CD14-positive monocyte (primary cell): ENCODE measurements around the gene MEOX1. TPM values are rescaled to one million over a fixed set of nuclear protein-coding genes. Genes with fewer than 3 reads are reported as not detected.

Experiments used
- DNase-seq, 3 donors: peaks; one replicate each; pipeline ENCODE4 v3.0.0-alpha.2; 2011 to 2022
- H2AFZ ChIP-seq: 2 replicates; pipeline ENCODE4 v1.6.0; 2012; ENCODE audit warnings: mild to moderate bottlenecking, low read depth, low read length, inconsistent platforms; ENCODE audit not compliant: insufficient read depth, poor library complexity, severe bottlenecking
- H3K27ac ChIP-seq, 2 donors: 1 replicate in 1 of 2; 2 replicates in 1 of 2; pipeline ENCODE4 v1.5.1; 2012 to 2013; ENCODE audit warnings: low read length in 2 of 2, control low read depth in 1 of 2, inconsistent platforms in 1 of 2, low read depth in 1 of 2, mild to moderate bottlenecking in 1 of 2
- H3K27me3 ChIP-seq, 2 donors: one replicate each; pipeline versions ENCODE4 v1.6.0 to v1.6.1; 2011 to 2013; ENCODE audit warnings: low read length in 2 of 2; ENCODE audit not compliant: control insufficient read depth in 2 of 2, insufficient read depth in 2 of 2
- H3K36me3 ChIP-seq, 2 donors: replicated peaks in 1 of 2; 1 replicate in 1 of 2; 2 replicates in 1 of 2; pipeline versions ENCODE4 v1.5.1 to v1.6.1; 2012 to 2013; ENCODE audit warnings: low read length in 2 of 2, control low read depth in 1 of 2, inconsistent platforms in 1 of 2, mild to moderate bottlenecking in 1 of 2; ENCODE audit not compliant: insufficient read depth in 2 of 2, control insufficient read depth in 1 of 2
- H3K4me1 ChIP-seq, 2 donors: 1 replicate in 1 of 2; 2 replicates in 1 of 2; pipeline versions ENCODE4 v1.5.1 to v1.6.1; 2012 to 2013; ENCODE audit warnings: low read length in 2 of 2, control low read depth in 1 of 2, inconsistent platforms in 1 of 2, mild to moderate bottlenecking in 1 of 2, moderate library complexity in 1 of 2; ENCODE audit not compliant: insufficient read depth in 2 of 2, control insufficient read depth in 1 of 2
- H3K4me2 ChIP-seq: replicated peaks from 2 replicates; pipeline ENCODE3; 2012; ENCODE audit warnings: low read length, moderate library complexity, mild to moderate bottlenecking; ENCODE audit not compliant: poor library complexity, severe bottlenecking; ENCODE audit errors: extremely low read depth
- H3K4me3 ChIP-seq, 3 experiments: fragments of 200-600 bp in 1 of 3; sonication (generic) in 1 of 3; replicated peaks in 1 of 3; 1 replicate in 2 of 3; 2 replicates in 1 of 3; pipeline ENCODE4 v1.5.1; 2011 to 2013; ENCODE audit warnings: low read length in 3 of 3, mild to moderate bottlenecking in 3 of 3, control low read depth in 2 of 3, low read depth in 2 of 3, inconsistent platforms in 1 of 3, moderate library complexity in 1 of 3
- H3K79me2 ChIP-seq: 2 replicates; pipeline ENCODE4 v1.6.0; 2012; ENCODE audit warnings: mild to moderate bottlenecking, control low read depth, inconsistent platforms, low read length, moderate library complexity; ENCODE audit not compliant: insufficient read depth
- H3K9ac ChIP-seq: 2 replicates; pipeline ENCODE4 v1.6.0; 2017; ENCODE audit warnings: low read length, mild to moderate bottlenecking; ENCODE audit not compliant: insufficient read depth, poor library complexity, severe bottlenecking
- H3K9me3 ChIP-seq, 2 donors: replicated peaks in 1 of 2; 1 replicate in 1 of 2; 2 replicates in 1 of 2; pipeline versions ENCODE4 v1.5.1 to v1.6.1; 2012 to 2013; ENCODE audit warnings: low read length in 2 of 2, control low read depth in 1 of 2; ENCODE audit not compliant: control insufficient read depth in 1 of 2, insufficient read depth in 1 of 2
- H4K20me1 ChIP-seq: 2 replicates; pipeline ENCODE4 v1.6.0; 2012; ENCODE audit warnings: mild to moderate bottlenecking, low read length, control low read depth, moderate library complexity; ENCODE audit not compliant: insufficient read depth
- H3K27ac Mint-ChIP-seq, 7 donors: one replicate each; pipeline ENCODE4 v1.8.0; 2020; ENCODE audit warnings: mild to moderate bottlenecking in 7 of 7, mixed read lengths in 7 of 7, moderate library complexity in 6 of 7, inconsistent platforms in 2 of 7
- H3K27me3 Mint-ChIP-seq, 3 donors: one replicate each; pipeline ENCODE4 v1.8.0; 2021 to 2022; ENCODE audit warnings: low read depth in 3 of 3, mild to moderate bottlenecking in 3 of 3, mixed read lengths in 3 of 3, moderate library complexity in 3 of 3, inconsistent platforms in 1 of 3
- H3K36me3 Mint-ChIP-seq, 2 donors: one replicate each; pipeline ENCODE4 v1.8.0; 2020; ENCODE audit warnings: mixed read lengths in 2 of 2, inconsistent platforms in 1 of 2, mild to moderate bottlenecking in 1 of 2
- H3K4me1 Mint-ChIP-seq: one replicate; pipeline ENCODE4 v1.8.0; 2020; ENCODE audit warnings: mild to moderate bottlenecking, mixed read lengths
- H3K4me3 Mint-ChIP-seq, 2 donors: one replicate each; pipeline ENCODE4 v1.8.0; 2020; ENCODE audit warnings: mild to moderate bottlenecking in 2 of 2, mixed read lengths in 2 of 2, moderate library complexity in 1 of 2
- H3K9me3 Mint-ChIP-seq, 7 donors: one replicate each; pipeline ENCODE4 v1.8.0; 2020 to 2022; ENCODE audit warnings: mixed read lengths in 7 of 7, mild to moderate bottlenecking in 6 of 7, moderate library complexity in 6 of 7, inconsistent platforms in 2 of 7
- WGBS: methylation state at CpG from one replicate; pipeline ENCODE4 v1.1.5; 2013; ENCODE audit warnings: missing lambda C conversion rate; ENCODE audit not compliant: insufficient coverage; 5-methylcytosine and 5-hydroxymethylcytosine counted together
- intact Hi-C, 2 donors: fragments of 100-400 bp; cut with micrococcal nuclease; formaldehyde crosslinking; loops; one replicate each; pipeline versions ENCODE4 v1.15.0 to v1.15.1; 2023
- polyA plus RNA-seq, 3 donors: library from polyadenylated mRNA; depleted of rRNA in 1 of 3; unstranded in 2 of 3; stranded (reverse) in 1 of 3; fragments of 300-500 nt in 2 of 3; fragments of >200 nt in 1 of 3; fragmentation: Illumina TruSeq in 2 of 3; gene quantifications; 1 replicate in 2 of 3; 2 replicates in 1 of 3; pipeline ENCODE4 v1.2.3, GENCODE V29; 2012 to 2021
- TF ChIP-seq, protein P1 (sequence below): fragments of 200-600 bp; IDR thresholded peaks from one replicate; pipeline ENCODE4 v1.8.0; 2022; ENCODE audit warnings: antibody characterized with exemption, mild to moderate bottlenecking

The MEOX1 gene
- polyA plus RNA-seq, 3 donors: 0.06 TPM; not detected in 2

DNA sequence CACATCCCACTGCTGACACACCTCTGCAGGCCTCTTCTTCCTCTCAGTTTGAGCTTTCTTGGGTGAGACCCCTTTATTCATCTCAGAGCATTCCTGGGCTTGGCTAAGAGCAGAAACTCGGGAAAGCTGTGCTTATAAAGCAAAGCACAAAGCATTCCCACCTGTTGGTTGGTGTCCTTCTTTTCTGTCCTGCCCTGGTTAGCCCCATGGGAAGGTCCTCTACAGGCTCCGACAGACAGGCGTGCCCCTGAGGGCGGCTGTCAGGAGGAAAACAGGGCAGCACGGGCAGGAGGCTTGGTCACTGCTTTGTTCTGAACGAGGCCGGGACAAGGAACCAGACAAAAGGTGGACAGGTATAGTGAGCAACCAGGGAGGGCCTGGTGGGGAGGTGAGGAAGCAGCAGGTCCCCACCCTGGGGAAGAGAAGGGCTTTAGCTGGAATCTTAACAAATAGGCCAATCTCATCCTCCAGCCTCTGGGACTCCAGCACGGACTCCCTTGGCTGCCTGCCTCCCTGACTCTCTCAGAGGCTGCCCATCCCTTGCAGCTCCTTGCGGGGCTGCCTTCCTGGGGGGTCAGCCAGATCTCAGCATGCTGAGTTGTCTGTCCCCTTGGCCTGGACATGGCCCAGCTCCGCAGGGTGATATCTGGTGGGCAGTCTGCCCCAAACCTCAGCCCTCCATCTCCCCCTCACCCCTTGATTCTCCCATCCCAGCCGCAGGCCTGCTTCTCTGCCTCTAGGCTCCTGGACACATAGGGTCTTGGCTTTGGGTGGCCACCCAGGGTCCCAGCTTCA, 1.7 kb downstream of the MEOX1 start:
- H3K4me1 ChIP-seq: peaks cover 26 to 30% of the 10 kb centered on the region in 2 donors
- peak overlapping the region in 1 of 7 donors; percentile 54 for H3K27ac Mint-ChIP-seq
- no peaks in the 10 kb centered on the region for H3K79me2 ChIP-seq
- no peaks in the 10 kb centered on the region for H4K20me1 ChIP-seq
- H3K4me3 ChIP-seq: no peak overlapping the region
- no peaks in the 10 kb centered on the region for H3K9me3 Mint-ChIP-seq
- no peak overlapping the region for H3K27ac ChIP-seq
- intact Hi-C loops: no loop called here
- no peaks in the 10 kb centered on the region for H3K9me3 ChIP-seq
- H3K27me3 ChIP-seq: peaks cover 0 to 2% of the 10 kb centered on the region in 2 donors
- no peak for DNase-seq
- TF ChIP-seq, protein P1, sequence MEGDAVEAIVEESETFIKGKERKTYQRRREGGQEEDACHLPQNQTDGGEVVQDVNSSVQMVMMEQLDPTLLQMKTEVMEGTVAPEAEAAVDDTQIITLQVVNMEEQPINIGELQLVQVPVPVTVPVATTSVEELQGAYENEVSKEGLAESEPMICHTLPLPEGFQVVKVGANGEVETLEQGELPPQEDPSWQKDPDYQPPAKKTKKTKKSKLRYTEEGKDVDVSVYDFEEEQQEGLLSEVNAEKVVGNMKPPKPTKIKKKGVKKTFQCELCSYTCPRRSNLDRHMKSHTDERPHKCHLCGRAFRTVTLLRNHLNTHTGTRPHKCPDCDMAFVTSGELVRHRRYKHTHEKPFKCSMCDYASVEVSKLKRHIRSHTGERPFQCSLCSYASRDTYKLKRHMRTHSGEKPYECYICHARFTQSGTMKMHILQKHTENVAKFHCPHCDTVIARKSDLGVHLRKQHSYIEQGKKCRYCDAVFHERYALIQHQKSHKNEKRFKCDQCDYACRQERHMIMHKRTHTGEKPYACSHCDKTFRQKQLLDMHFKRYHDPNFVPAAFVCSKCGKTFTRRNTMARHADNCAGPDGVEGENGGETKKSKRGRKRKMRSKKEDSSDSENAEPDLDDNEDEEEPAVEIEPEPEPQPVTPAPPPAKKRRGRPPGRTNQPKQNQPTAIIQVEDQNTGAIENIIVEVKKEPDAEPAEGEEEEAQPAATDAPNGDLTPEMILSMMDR: no peak
- H3K9ac ChIP-seq: no peak overlapping the region
- H3K4me3 Mint-ChIP-seq: no peak overlapping the region
- H3K36me3 ChIP-seq: no peaks in the 10 kb centered on the region
- H3K36me3 Mint-ChIP-seq: no peaks in the 10 kb centered on the region
- WGBS: 96% methylated on average over 7 of the region's 11 CpGs
- H3K4me2 ChIP-seq: no peak overlapping the region
- peaks cover 33% of the 10 kb centered on the region for H3K4me1 Mint-ChIP-seq
- no peak overlapping the region for H2AFZ ChIP-seq
- peaks cover 8 to 16% (median 11%) of the 10 kb centered on the region in 3 donors for H3K27me3 Mint-ChIP-seq

GRCh38 chr17:43658900-43659299, 2.8 kb downstream of the MEOX1 start:
- Histone ChIP-seq H3K9me3 (no peaks in the 10 kb centered on the region), H3K9ac (no peak overlapping the region), H3K4me1 (peaks cover 35 to 39% of the 10 kb centered on the region in 2 donors), H2AFZ (no peak overlapping the region), H3K4me3 (no peak overlapping the region), H3K79me2 (no peaks in the 10 kb centered on the region), H3K27ac (no peak overlapping the region), H3K36me3 (no peaks in the 10 kb centered on the region), H3K4me2 (no peak overlapping the region), H4K20me1 (no peaks in the 10 kb centered on the region), H3K27me3 (peaks cover 0 to 2% of the 10 kb centered on the region in 2 donors)
- intact Hi-C loops: no loop called here
- H3K9me3 Mint-ChIP-seq: no peaks in the 10 kb centered on the region
- H3K4me1 Mint-ChIP-seq: peaks cover 41% of the 10 kb centered on the region
- peaks cover 8 to 14% (median 11%) of the 10 kb centered on the region in 3 donors for H3K27me3 Mint-ChIP-seq
- H3K27ac Mint-ChIP-seq: peak overlapping the region in 1 of 7 donors; percentile 11
- DNase-seq: no peak
- no peaks in the 10 kb centered on the region for H3K36me3 Mint-ChIP-seq
- 98% methylated on average over 6 of the region's 9 CpGs for WGBS
- no peak overlapping the region for H3K4me3 Mint-ChIP-seq
- TF ChIP-seq, protein P1: no peak
